Measurements from ENCODE around the gene PHB1.
"Not testable (repeated sequence)": the region's sequence is repeated elsewhere in the genome, so short reads cannot be mapped to it uniquely, and the experiment has no call there.

Gene PHB1

GRCh38 chr17:49378311-49378710 lies 36.4 kb downstream of the PHB1 start:
- DNase-seq (ENCODE audit: low spot score), result no peak

GRCh38 chr17:49375544-49375943 lies 39.1 kb downstream of the PHB1 start:
- DNase-seq (ENCODE audit: low spot score), result no peak

- DNase-seq (ENCODE audit: low spot score), result no peak
Observed at GRCh38 chr17:49373115-49373514, 41.6 kb downstream of the PHB1 start.

GRCh38 chr17:49372425-49372824 lies 42.3 kb downstream of the PHB1 start:
- no peak for DNase-seq (ENCODE audit: low spot score)

- DNase-seq (ENCODE audit: low spot score), result no peak
Observed at GRCh38 chr17:49370971-49371834, 43.5 kb downstream of the PHB1 start.

- no peak for DNase-seq (ENCODE audit: low spot score)
Observed at GRCh38 chr17:49369760-49370159, 44.9 kb downstream of the PHB1 start.

- no peak for DNase-seq (ENCODE audit: low spot score)
Observed at GRCh38 chr17:49369089-49369488, 45.6 kb downstream of the PHB1 start.

- DNase-seq (ENCODE audit: low spot score), result peak; percentile 22
Observed at GRCh38 chr17:49365667-49366066, 49.0 kb downstream of the PHB1 start.

GRCh38 chr17:49365126-49365525 lies 49.6 kb downstream of the PHB1 start:
- not testable (repeated sequence) for DNase-seq (ENCODE audit: low spot score)

- DNase-seq (ENCODE audit: low spot score), result no peak
Observed at GRCh38 chr17:49364119-49364518, 50.6 kb downstream of the PHB1 start.

- DNase-seq (ENCODE audit: low spot score), result no peak
Observed at GRCh38 chr17:49363251-49363650, 51.4 kb downstream of the PHB1 start.

GRCh38 chr17:49362723-49363117 lies 52.0 kb downstream of the PHB1 start:
- DNase-seq (ENCODE audit: low spot score), result peak; percentile 13

- DNase-seq (ENCODE audit: low spot score), result peak; percentile 95
Observed at GRCh38 chr17:49361902-49362722, 52.6 kb downstream of the PHB1 start, which contains the start of gene ZNF652. Gene ZNF652 (minus strand): TSS chr17:49362250. CDS start chr17:49317725, 44,525 bp downstream.

- DNase-seq (ENCODE audit: low spot score), result peak; percentile 46
Observed at GRCh38 chr17:49361129-49361901, 53.4 kb downstream of the PHB1 start.

GRCh38 chr17:49360796-49361128 lies 53.9 kb downstream of the PHB1 start:
- DNase-seq (ENCODE audit: low spot score), result peak; percentile 38

- DNase-seq (ENCODE audit: low spot score), result peak; percentile 16
Observed at GRCh38 chr17:49359990-49360795, 54.5 kb downstream of the PHB1 start.

GRCh38 chr17:49358641-49359247 lies 55.9 kb downstream of the PHB1 start:
- DNase-seq (ENCODE audit: low spot score), result no peak

- no peak for DNase-seq (ENCODE audit: low spot score)
Observed at GRCh38 chr17:49357516-49357915, 57.2 kb downstream of the PHB1 start.

GRCh38 chr17:49356320-49356719 lies 58.4 kb downstream of the PHB1 start:
- no peak for DNase-seq (ENCODE audit: low spot score)
